Measurements from ENCODE around the gene PRKCH.

PRKCH gene

GRCh38 chr14:61544448-61545330 lies 223.3 kb downstream of the PRKCH start:
- H3F3A ChIP-seq (ENCODE audit: low read depth) = no peaks in the 10 kb centered on the region
- H3K27me3 ChIP-seq (ENCODE audit: insufficient read depth, low read length, poor library complexity, severe bottlenecking) = no peaks in the 10 kb centered on the region
- H3K79me2 ChIP-seq (ENCODE audit: insufficient read depth, low read length) = no peaks in the 10 kb centered on the region
- TF ChIP-seq CTCF (conservative IDR thresholded peaks at IDR 0.05; ENCODE audit: low read length) (no peak), EZH2phosphoT487 (IDR thresholded peaks at IDR 0.05; ENCODE audit: borderline replicate concordance) (no peak)
- no peak overlapping the region for H3K4me3 ChIP-seq (ENCODE audit: low read length, poor library complexity, severe bottlenecking)
- H3K9me3 ChIP-seq (ENCODE audit: insufficient read depth, low read depth, low read length) = no peaks in the 10 kb centered on the region
- H2AFZ ChIP-seq (ENCODE audit: low read length) = no peak overlapping the region
- H3K4me2 ChIP-seq (ENCODE audit: low read depth, low read length, poor library complexity, severe bottlenecking) = no peak overlapping the region
- H3K36me3 ChIP-seq (ENCODE audit: insufficient read depth, low read length) = peaks cover 80% of the 10 kb centered on the region; the same call in 1 of the 2 replicates
- no peaks in the 10 kb centered on the region for H4K20me1 ChIP-seq (ENCODE audit: insufficient read depth, low read length, poor library complexity, severe bottlenecking)
- H3K4me1 ChIP-seq (ENCODE audit: insufficient read depth, low read length, poor library complexity, severe bottlenecking) = no peaks in the 10 kb centered on the region
- no peaks in the 10 kb centered on the region for H3K9me2 ChIP-seq (replicated peaks; ENCODE audit: low read depth, low read length)
- H3K9ac ChIP-seq (ENCODE audit: low read depth, low read length, poor library complexity, severe bottlenecking) = no peak overlapping the region

GRCh38 chr14:61545726-61546455 lies 224.5 kb downstream of the PRKCH start:
- H4K20me1 ChIP-seq (ENCODE audit: insufficient read depth, low read length, poor library complexity, severe bottlenecking) = no peaks in the 10 kb centered on the region
- no peak overlapping the region for H3K4me2 ChIP-seq (ENCODE audit: low read depth, low read length, poor library complexity, severe bottlenecking)
- no peaks in the 10 kb centered on the region for H3K79me2 ChIP-seq (ENCODE audit: insufficient read depth, low read length)
- TF ChIP-seq CTCF (conservative IDR thresholded peaks at IDR 0.05; ENCODE audit: low read length) = no peak
- TF ChIP-seq EZH2phosphoT487 (IDR thresholded peaks at IDR 0.05; ENCODE audit: borderline replicate concordance) = no peak
- peaks cover 80% of the 10 kb centered on the region; the same call in 1 of the 2 replicates for H3K36me3 ChIP-seq (ENCODE audit: insufficient read depth, low read length)
- H3K9me2 ChIP-seq (replicated peaks; ENCODE audit: low read depth, low read length) = no peaks in the 10 kb centered on the region
- H3K4me3 ChIP-seq (ENCODE audit: low read length, poor library complexity, severe bottlenecking) = no peak overlapping the region
- H3K9ac ChIP-seq (ENCODE audit: low read depth, low read length, poor library complexity, severe bottlenecking) = no peak overlapping the region
- no peaks in the 10 kb centered on the region for H3K9me3 ChIP-seq (ENCODE audit: insufficient read depth, low read depth, low read length)
- H3K4me1 ChIP-seq (ENCODE audit: insufficient read depth, low read length, poor library complexity, severe bottlenecking) = no peaks in the 10 kb centered on the region
- no peaks in the 10 kb centered on the region for H3K27me3 ChIP-seq (ENCODE audit: insufficient read depth, low read length, poor library complexity, severe bottlenecking)
- no peaks in the 10 kb centered on the region for H3F3A ChIP-seq (ENCODE audit: low read depth)
- no peak overlapping the region for H2AFZ ChIP-seq (ENCODE audit: low read length)

- H2AFZ ChIP-seq (ENCODE audit: low read length) = no peak overlapping the region
Measured at GRCh38 chr14:61547186-61548069, 226.0 kb downstream of the PRKCH start.

More at GRCh38 chr14:61547186-61548069, 226.0 kb downstream of the PRKCH start:
- Histone ChIP-seq H4K20me1 (ENCODE audit: insufficient read depth, low read length, poor library complexity, severe bottlenecking) (no peaks in the 10 kb centered on the region), H3K4me3 (ENCODE audit: low read length, poor library complexity, severe bottlenecking) (no peak overlapping the region), H3K9ac (ENCODE audit: low read depth, low read length, poor library complexity, severe bottlenecking) (no peak overlapping the region), H3K9me2 (replicated peaks; ENCODE audit: low read depth, low read length) (no peaks in the 10 kb centered on the region), H3K27me3 (ENCODE audit: insufficient read depth, low read length, poor library complexity, severe bottlenecking) (no peaks in the 10 kb centered on the region), H3K36me3 (ENCODE audit: insufficient read depth, low read length) (peaks cover 83% of the 10 kb centered on the region; the same call in 1 of the 2 replicates), H3K4me1 (ENCODE audit: insufficient read depth, low read length, poor library complexity, severe bottlenecking) (no peaks in the 10 kb centered on the region), H3F3A (ENCODE audit: low read depth) (no peaks in the 10 kb centered on the region), H3K4me2 (ENCODE audit: low read depth, low read length, poor library complexity, severe bottlenecking) (no peak overlapping the region), H3K9me3 (ENCODE audit: insufficient read depth, low read depth, low read length) (no peaks in the 10 kb centered on the region), H3K79me2 (ENCODE audit: insufficient read depth, low read length) (no peaks in the 10 kb centered on the region)
- TF ChIP-seq CTCF (conservative IDR thresholded peaks at IDR 0.05; ENCODE audit: low read length) = no peak
- no peak for TF ChIP-seq EZH2phosphoT487 (IDR thresholded peaks at IDR 0.05; ENCODE audit: borderline replicate concordance)

Data from Loucy (cell line).